GM21526 (cell line): Measurements from ENCODE around the gene RFTN1.

Experiments
- ATAC-seq: cut with Tn5 transposase; IDR thresholded peaks from one replicate; pipeline ENCODE4 v1.9.1; 2021; ENCODE audit warnings: moderate library complexity; ENCODE audit not compliant: unreplicated experiment, low FRiP score

RFTN1 gene

DNA sequence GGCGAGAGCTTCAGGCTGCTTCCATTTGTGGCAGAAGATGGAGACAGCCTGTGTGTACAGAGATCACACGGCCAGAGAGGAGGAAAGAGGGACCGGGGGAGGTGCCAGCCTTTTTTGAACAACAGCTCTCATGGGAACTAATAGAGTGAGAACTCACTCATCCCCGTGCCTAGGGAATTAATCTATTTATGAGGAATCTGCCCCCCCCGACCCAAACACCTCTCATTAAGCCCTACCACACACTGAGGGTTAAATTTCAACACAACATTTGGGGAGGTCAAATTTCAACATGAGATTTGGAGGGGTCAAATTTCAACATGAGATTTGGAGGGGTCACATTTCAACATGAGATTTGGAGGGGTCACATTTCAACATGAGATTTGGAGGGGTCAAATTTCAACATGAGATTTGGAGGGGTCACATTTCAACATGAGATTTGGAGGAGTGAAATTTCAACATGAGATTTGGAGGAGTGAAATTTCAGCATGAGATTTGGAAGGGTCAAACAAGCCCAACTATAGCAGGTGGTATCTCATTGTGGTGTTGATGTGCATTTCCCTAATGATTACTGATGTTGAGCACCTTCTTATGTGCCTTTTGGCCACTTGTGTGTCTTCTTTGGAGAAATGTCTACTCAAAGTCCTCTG, 20.6 kb upstream of the RFTN1 start:
- ATAC-seq = no peak

DNA sequence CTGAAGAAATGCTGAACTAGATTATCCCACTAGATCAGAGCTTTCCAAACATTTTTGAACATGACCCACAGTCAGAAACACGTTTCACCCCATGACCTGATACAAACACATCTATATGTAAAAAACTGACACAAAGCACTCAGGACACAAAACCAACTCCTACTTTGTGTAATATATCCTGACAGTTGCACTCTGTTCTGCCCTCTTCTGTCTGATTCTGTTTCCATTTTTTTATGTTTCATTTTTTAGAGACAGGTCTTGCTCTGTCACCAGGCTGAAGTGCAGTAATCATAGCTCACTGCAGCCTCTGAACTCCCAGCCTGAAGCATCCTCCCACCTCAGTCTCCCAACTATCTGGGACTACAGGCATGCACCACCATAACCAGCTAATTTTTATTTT, 15.8 kb upstream of the RFTN1 start:
- no peak for ATAC-seq

GRCh38 chr3:16528581-16528993, 15.1 kb upstream of the RFTN1 start:
- no peak for ATAC-seq

GRCh38 chr3:16528106-16528505, 14.6 kb upstream of the RFTN1 start:
- no peak for ATAC-seq

- no peak for ATAC-seq
Observed at GRCh38 chr3:16524196-16524595, 10.7 kb upstream of the RFTN1 start.

DNA sequence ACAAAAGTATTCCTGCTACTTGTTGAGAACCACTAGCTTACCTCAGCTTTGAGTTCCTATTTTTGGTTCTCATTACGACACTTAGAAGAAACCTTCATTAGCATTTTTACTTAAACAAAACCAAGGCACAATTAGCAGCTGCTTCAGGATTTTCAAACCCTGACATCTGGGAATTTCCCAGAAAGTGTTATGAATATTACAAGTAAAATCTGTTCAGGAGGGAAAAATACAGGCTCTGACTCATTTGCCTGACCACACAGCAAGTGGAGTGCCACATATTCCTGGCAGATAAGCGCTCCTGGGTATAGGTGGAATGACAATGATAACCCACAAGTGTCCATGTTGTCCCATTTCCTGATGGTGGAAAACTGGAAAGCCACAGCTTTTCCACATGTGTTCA, 10.3 kb upstream of the RFTN1 start:
- ATAC-seq = no peak

GRCh38 chr3:16522834-16523233, 9.3 kb upstream of the RFTN1 start:
- no peak for ATAC-seq

DNA sequence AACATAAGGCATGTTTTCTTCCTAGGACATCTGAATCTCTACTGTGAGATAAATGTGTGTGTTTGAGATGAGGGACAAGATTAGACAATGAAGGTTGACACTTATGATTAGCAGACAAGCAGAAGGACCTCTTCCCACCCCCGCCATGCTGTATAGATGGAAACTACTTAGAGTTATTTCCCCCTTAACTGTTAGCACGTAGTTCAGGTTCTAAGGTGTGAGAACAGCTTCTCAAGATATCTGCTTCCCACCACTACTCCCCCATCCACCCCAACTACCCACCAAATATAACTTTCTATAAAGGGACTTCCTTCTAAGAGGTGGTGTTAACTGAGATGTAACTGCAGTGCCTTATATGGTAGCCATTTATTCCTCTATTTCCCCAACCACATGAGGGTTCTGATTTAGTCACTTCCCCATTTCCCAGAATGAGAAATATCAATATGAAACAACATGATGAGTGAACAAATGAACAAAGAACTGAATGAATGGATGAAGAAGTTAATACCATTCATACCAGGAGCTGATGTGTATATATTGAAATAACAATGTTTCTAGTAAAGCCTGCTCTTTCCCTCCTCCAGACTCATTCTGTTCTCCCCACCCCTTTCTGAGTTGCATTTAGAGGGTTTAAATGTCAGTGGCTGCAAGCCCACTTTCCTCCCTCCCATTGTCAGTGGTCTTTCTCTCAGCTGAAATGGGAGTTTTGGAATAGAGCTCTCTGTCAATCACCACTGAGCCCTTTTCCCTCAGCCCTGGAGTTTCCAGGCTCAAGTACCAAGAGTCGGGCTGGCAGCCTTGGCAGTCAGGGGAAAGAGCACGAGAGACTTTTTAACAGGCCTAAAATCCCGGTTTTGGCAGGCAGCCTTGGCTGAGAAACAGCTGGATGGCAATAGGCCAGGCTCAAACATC, 7.7 kb upstream of the RFTN1 start:
- peak; percentile 45 for ATAC-seq

DNA sequence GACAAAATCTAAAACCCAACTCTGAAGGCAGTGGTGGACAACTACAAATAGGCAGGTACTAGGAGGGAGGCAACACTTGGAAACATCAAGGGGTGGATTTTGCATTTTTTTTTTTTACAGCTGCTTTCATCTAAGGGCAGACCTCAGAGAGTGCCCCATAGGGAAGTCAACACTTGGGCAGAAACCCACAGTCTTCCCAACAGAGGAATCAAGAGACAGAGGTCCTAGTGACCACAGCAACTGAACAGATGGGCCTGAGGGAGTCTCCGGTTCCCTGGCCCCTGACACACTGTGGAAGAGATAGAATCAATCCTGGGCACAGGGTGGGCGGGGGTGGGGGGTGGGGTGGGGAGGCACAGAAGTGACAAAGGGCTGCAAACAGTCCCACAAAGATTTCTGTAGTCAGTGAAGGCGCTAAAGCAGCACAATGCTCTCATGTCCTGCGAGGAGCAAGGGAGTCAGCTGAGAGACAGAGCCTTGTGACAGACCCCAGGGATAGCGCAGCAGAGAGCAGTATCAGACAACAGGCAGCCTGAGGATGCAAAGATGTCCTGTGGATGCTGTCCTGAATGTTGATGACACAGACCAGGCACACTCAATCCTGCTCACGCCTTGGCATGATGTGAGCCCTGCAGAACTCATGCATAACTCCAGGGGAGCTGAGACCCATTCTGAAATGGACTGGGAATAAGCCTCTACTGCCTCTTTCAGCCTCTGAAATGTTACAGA, 6.9 kb upstream of the RFTN1 start:
- ATAC-seq = no peak

DNA sequence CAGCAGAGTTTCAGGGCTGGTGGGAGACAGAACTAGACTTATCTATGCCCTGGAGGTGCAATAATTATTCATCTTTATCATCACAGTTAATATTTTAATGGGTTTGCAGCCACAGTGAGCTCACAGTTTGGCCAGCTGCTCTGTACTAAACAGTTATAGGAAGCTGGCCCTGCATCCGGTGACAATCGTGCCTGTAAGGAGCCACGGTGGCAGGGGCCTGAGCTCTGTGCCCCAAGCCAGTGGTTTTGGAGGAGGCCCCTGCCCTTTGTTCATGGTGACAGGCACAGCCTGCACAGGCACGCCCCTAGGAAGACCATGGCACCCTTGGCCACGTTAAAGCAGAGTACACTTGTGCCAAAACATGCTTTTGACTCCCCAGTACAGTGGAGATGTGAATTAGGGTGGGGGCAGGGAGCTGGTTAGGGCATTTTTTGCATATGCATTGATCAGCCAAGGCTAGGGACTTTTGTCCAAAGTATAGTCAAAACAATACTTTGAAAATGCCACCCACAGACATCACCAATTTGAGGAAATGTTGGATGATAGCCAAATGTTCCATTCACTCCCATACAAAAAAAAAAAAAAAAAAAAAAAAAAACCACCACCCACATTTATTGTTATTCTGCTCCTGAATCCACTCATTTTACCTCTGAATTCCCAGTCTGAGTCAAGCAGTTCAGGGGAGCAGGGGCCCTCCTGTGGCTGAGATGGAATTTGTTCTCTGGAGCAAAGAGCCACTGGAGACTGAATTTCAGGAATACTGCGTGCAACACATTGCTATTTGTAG, 3.4 kb upstream of the RFTN1 start:
- no peak for ATAC-seq

- no peak for ATAC-seq
Observed at GRCh38 chr3:16515885-16516420, 2.5 kb upstream of the RFTN1 start.

- ATAC-seq = no peak
Observed at GRCh38 chr3:16514755-16515353, 1.4 kb upstream of the RFTN1 start.

- ATAC-seq = no peak
Observed at GRCh38 chr3:16514021-16514700, 662 bp upstream of the RFTN1 start.

GRCh38 chr3:16512435-16513140, 911 bp downstream of the RFTN1 start:
- ATAC-seq = peak; percentile 15

- peak; percentile 47 for ATAC-seq
Observed at GRCh38 chr3:16511681-16512434, 1.6 kb downstream of the RFTN1 start.

DNA sequence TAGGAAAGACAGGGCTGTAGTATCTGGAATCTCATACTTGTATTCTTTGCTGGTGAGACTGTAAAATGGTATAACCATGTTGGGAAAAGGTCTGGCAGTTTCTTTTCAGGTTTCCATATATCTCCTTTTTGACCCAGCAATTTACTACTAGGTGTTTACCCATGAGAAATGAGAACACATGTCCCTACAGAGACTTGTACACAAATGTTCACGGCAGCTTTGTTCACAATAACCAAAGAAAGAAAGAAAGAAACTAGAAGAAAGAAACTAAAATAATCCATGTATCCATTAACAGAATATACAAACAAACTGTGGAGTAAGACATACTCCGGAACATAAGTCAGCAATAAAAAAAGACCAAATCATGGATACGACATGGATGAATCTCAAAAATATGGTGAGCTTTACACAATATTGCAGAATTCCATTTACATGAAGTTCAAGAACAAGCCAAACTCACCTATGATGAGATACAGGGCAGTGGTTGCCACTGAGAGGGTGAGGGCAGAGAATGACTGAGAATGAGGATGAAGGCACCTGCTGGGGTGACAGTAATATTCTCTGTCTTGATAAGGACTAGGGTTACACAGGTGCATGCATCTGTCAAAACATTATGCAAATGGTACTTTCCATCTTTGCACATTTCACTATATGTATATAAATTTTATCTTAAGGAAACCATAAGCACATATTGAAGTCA, 2.7 kb downstream of the RFTN1 start:
- ATAC-seq = no peak
